ENCODE data around the gene SH3GL1. TPM values are rescaled to one million over a fixed set of nuclear protein-coding genes. Genes with fewer than 3 reads are reported as not detected.
A peak's percentile ranks its signal among the peaks of the same experiment; 100 is the strongest.
"Not testable (repeated sequence)": the region's sequence is repeated elsewhere in the genome, so short reads cannot be mapped to it uniquely, and the experiment has no call there.

Gene SH3GL1
- total and polyA plus RNA-seq, 2 of the 4 experiments (the other 2 are of a cell fraction): 28.1 to 138 TPM

GRCh38 chr19:4328991-4329681 lies 71.2 kb downstream of the SH3GL1 start:
- H2BK120ac ChIP-seq (ENCODE audit: low read depth, low read length); H4K8ac ChIP-seq (ENCODE audit: low read depth in 2 of 2, low read length in 2 of 2); H2BK15ac ChIP-seq (ENCODE audit: low read depth, low read length); in situ Hi-C loops (cut with MboI; ENCODE audit: low sequenced_read_pairs); intact Hi-C loops (cut with micrococcal nuclease); H3K9me3 ChIP-seq (ENCODE audit: control insufficient read depth, insufficient read depth, low read length); H4K91ac ChIP-seq (ENCODE audit: insufficient read depth, low read depth, low read length); H3K9ac ChIP-seq (ENCODE audit: low read depth, low read length); H3K79me1 ChIP-seq (ENCODE audit: low read depth in 1 of 2, low read length in 2 of 2); H3K27me3 ChIP-seq (ENCODE audit: control insufficient read depth, insufficient read depth, low read length); H3K18ac ChIP-seq (ENCODE audit: low read depth, low read length); H3K27ac ChIP-seq (ENCODE audit: insufficient read depth, low read length); H2AK5ac ChIP-seq (ENCODE audit: low read depth, low read length); H3K4ac ChIP-seq (ENCODE audit: low read depth, low read length); H3K36me3 ChIP-seq (ENCODE audit: control insufficient read depth, insufficient read depth, low read length); dilution Hi-C loops (cut with HindIII; ENCODE audit: low sequenced_read_pairs, unreplicated experiment); DNase-seq; BruUV-seq (replicated peaks); H3K23ac ChIP-seq (ENCODE audit: low read depth, low read length); H3K4me1 ChIP-seq (ENCODE audit: control insufficient read depth, insufficient read depth, low read length); POLR2A ChIA-PET (ENCODE audit: unreplicated experiment); H3K56ac ChIP-seq (ENCODE audit: extremely low read depth, insufficient read depth, low read length); H3K14ac ChIP-seq (replicated peaks; ENCODE audit: low read depth, low read length); ATAC-seq (ENCODE audit: low read depth); H4K5ac ChIP-seq (ENCODE audit: low read depth, low read length); H3K9me1 ChIP-seq (ENCODE audit: insufficient read depth, low read length); H2BK20ac ChIP-seq (ENCODE audit: low read depth, low read length); H4K20me1 ChIP-seq (ENCODE audit: insufficient read depth, low read length); H2BK5ac ChIP-seq (ENCODE audit: low read depth, low read length, poor library complexity, severe bottlenecking): not testable (repeated sequence)
- Histone ChIP-seq H2AFZ (replicated peaks; ENCODE audit: low read length, poor library complexity) (peak overlapping the region; percentile 81), H3K4me3 (ENCODE audit: insufficient read depth, low read depth, low read length) (peak overlapping the region; percentile 38; the same call in 1 of the 2 replicates), H2AK9ac (replicated peaks; ENCODE audit: low read depth, low read length, poor library complexity) (peak overlapping the region; percentile 81), H3K4me2 (ENCODE audit: low read depth, low read length) (peak overlapping the region; percentile 89)
- WGBS, 2 experiments (ENCODE audit: extremely low coverage in 2 of 2, insufficient read length in 1 of 2): 51% methylated on average over 15 of the region's 35 CpGs; no CpG with 5 or more reads in 1 of the 2 experiments
- CTCF ChIA-PET: interaction anchor here (0.6 kb wide), 1 partner anchor 20 kb away, joined by 4 read pairs; no protein-coding TSS in a partner anchor

Data from IMR-90 (cell line).